Epithelial cell of proximal tubule (primary cell): ENCODE data around the gene FMNL2. TPM values are rescaled to one million over a fixed set of nuclear protein-coding genes. Genes with fewer than 3 reads are reported as not detected.

Experiments used
- DNase-seq: peaks from one replicate; pipeline ENCODE4 v3.0.0-alpha.2; 2011; ENCODE audit warnings: low read depth
- H3K4me3 ChIP-seq: 2 replicates; pipeline ENCODE4 v1.5.1; 2011; ENCODE audit warnings: low read depth, mild to moderate bottlenecking, low read length
- total RNA-seq: library from RNA; depleted of rRNA; stranded (reverse); fragments of >200 nt; gene quantifications from 2 replicates; pipeline ENCODE4 v1.2.3, GENCODE V29; 2015
- TF ChIP-seq, protein P1 (sequence below): conservative IDR thresholded peaks from 2 replicates; pipeline ENCODE4 v1.5.1; 2012; ENCODE audit warnings: low read depth, mild to moderate bottlenecking, low read length

FMNL2 gene
- total RNA-seq, 1 donor from 2014 or later: 29.7 TPM

DNA sequence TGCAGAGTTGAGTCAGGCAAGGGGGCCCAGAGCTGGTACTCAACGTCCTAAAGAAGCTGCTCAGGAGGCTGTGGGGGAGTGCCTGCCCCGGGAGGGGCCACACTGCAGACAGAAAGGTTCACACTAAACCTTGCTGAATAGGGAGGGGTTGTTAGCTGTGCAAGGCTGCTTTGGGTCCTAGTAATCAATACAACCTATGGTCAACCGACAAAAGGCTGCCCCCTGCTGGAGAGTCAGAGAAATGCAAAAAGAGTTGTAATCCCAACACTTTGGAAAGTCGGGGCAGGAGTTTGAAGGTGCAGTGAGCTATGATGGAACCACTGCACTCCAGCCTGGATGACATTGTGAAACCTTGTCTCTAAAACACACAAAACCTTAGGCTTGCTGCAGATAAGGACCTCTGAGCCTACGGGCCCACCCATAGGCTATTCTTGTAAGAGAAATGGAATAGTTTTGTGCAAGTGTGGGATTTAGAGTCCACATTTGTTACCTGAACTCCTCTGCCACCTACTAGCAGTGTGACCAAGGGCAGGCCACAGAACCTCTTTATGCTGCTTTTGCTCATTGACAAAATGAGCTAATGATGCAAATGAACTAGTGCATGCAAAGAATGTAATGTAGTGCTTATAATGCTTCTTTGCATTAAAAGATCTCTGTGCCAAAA, 300.8 kb downstream of the FMNL2 start:
- peak; percentile 7 for DNase-seq
- TF ChIP-seq, protein P1, sequence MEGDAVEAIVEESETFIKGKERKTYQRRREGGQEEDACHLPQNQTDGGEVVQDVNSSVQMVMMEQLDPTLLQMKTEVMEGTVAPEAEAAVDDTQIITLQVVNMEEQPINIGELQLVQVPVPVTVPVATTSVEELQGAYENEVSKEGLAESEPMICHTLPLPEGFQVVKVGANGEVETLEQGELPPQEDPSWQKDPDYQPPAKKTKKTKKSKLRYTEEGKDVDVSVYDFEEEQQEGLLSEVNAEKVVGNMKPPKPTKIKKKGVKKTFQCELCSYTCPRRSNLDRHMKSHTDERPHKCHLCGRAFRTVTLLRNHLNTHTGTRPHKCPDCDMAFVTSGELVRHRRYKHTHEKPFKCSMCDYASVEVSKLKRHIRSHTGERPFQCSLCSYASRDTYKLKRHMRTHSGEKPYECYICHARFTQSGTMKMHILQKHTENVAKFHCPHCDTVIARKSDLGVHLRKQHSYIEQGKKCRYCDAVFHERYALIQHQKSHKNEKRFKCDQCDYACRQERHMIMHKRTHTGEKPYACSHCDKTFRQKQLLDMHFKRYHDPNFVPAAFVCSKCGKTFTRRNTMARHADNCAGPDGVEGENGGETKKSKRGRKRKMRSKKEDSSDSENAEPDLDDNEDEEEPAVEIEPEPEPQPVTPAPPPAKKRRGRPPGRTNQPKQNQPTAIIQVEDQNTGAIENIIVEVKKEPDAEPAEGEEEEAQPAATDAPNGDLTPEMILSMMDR: peak; percentile 85
- no peak overlapping the region for H3K4me3 ChIP-seq

DNA sequence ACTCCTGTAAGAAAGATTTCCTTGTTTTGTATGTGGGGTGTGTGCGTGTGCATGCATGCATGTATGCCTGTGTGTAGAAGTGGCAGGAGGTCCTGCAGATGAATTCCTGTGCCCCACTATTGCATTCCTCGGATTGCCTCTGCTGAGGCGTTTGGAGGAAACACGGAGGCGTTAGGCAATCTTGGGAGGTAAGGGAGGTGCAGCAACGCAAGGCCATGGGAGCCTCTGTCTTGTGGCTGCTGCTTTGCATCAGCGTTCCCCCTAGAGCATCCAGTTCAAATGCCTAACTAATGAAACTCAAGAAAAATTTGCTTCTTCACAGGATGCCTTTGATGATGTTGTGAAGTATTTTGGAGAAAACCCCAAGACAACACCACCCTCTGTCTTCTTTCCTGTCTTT, 302.3 kb downstream of the FMNL2 start:
- TF ChIP-seq, protein P1: no peak
- no peak for DNase-seq
- no peak overlapping the region for H3K4me3 ChIP-seq

DNA sequence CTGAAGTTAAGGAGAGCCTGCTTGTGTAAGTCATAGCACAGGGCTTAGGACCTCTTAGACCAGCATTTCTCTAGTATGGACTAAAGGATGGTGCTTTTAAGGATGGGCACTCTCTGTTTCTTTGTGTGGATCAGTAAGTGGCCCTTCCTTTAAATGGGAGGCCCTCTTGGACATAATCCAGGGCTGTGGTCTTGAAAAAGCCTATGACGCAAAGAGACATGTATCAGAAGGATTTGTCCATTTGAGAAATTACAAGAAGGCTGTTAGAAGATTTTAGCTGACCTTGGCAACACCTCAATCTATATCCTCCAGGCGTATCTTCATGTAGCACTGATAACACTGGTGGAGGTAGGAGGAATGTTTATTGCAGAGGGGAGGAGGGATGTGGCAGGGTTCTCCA, 303.1 kb downstream of the FMNL2 start:
- no peak for DNase-seq

DNA sequence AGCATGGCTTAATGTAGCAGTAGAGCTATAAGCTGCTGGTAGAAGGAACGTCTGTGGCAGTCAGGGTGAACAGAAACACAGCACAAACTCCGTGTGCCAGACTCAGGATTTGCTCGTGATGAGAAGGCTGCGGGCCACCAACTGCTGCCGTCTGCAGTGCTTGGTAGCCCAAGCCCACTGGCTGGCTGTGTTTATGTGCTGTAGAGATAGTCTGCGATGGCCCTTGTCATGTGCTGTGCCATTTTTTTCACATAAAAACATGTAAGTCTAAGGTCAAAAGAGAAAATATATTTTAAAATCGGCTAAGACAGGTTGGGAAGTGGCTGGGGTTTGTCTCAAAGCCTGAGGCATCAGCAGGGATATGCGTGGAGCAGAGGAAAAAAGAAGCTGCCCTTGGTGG, 303.6 kb downstream of the FMNL2 start:
- no peak for DNase-seq
- no peak overlapping the region for H3K4me3 ChIP-seq
- TF ChIP-seq, protein P1: no peak

More for the DNA sequence above, 303.1 kb downstream of the FMNL2 start:
- no peak overlapping the region for H3K4me3 ChIP-seq
- TF ChIP-seq, protein P1: no peak

DNA sequence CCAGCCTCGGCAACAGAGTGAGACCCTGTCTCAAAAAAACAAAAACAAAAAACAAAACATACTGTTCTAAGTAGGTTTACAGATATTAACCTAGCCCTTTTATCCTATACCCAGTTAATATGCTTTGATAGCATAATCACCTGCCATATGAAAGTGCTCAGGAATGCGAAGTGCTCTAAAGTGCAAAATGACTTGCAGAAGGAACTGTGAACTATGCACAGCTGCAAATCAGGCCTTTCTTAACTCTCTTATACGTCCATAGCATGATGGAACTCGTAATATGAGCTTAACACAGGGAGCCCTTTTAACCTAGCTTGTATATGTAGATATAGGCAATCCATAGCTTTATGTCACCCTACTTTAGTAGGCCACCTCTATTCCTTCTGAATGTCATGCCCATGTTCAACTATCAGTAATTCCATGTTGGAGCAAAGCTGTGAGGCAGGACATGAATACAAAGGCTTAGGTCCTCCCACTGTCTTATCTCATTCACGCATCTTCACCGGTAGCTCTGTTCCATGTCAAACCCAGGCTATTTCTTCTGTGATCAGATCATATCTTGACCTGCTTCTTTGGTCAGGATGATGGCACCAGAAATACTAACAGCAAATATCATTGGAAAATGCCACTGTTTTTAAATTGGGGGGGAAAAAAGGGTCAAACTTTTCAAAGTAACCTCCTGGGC, 309.4 kb downstream of the FMNL2 start:
- DNase-seq: no peak
- TF ChIP-seq, protein P1: no peak
- H3K4me3 ChIP-seq: no peak overlapping the region

DNA sequence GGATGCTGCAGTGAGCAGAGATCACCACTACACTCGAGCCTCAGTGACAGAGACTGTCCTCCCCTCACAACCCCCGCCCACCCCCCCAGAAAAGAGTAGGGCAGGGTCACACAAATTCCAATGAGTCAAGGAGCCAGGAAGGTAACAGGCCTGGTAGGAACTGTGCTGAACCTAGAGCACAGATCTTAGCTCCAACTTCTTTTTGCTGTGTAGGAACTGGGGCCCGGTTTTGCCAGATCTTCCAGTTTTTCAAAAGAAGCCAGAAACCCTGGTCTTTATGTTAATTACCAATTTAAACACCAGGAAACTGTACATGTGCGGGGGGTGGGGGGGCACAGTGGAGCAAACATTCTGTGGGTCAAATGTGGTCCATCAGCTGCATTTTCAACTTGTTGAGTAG, 311.3 kb downstream of the FMNL2 start:
- TF ChIP-seq, protein P1: no peak
- H3K4me3 ChIP-seq: no peak overlapping the region
- DNase-seq: no peak
